ENCODE results near the gene HTR7.

DNA sequence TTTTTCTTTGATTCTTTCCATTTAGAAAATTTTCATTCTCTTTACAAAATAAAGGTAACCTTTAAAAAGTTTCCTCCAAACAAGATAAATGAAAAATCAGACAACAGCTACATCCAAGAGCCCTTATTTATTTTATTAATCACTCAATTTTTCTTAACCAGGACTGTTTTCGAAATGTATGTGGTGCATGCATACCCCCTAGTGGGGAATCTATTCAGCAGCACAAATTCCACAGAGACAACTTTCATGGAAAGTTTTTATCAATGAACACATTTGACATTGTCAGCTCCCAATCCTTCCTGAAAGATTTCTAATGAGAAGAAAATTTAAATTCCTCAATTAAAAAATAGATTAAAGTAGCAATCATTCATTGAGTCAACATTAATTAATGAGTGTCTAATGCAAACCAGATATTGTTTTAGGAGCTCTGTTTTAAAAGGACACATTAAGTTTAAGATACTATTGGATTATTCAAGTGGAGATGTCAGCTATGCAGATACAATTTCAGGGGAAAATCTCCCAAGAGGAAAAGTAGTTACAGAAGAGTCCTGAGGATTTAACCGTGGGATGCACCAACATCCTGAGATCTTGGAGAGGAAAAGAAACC is 5.2 kb upstream of the HTR7 start:
- TF ChIP-seq, protein P1, sequence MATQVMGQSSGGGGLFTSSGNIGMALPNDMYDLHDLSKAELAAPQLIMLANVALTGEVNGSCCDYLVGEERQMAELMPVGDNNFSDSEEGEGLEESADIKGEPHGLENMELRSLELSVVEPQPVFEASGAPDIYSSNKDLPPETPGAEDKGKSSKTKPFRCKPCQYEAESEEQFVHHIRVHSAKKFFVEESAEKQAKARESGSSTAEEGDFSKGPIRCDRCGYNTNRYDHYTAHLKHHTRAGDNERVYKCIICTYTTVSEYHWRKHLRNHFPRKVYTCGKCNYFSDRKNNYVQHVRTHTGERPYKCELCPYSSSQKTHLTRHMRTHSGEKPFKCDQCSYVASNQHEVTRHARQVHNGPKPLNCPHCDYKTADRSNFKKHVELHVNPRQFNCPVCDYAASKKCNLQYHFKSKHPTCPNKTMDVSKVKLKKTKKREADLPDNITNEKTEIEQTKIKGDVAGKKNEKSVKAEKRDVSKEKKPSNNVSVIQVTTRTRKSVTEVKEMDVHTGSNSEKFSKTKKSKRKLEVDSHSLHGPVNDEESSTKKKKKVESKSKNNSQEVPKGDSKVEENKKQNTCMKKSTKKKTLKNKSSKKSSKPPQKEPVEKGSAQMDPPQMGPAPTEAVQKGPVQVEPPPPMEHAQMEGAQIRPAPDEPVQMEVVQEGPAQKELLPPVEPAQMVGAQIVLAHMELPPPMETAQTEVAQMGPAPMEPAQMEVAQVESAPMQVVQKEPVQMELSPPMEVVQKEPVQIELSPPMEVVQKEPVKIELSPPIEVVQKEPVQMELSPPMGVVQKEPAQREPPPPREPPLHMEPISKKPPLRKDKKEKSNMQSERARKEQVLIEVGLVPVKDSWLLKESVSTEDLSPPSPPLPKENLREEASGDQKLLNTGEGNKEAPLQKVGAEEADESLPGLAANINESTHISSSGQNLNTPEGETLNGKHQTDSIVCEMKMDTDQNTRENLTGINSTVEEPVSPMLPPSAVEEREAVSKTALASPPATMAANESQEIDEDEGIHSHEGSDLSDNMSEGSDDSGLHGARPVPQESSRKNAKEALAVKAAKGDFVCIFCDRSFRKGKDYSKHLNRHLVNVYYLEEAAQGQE (IDR thresholded peaks at IDR 0.05; ENCODE audit: low read depth), result no peak
- no peak for TF ChIP-seq YY1 (IDR thresholded peaks at IDR 0.05; ENCODE audit: low read depth)
- TF ChIP-seq, protein P2, sequence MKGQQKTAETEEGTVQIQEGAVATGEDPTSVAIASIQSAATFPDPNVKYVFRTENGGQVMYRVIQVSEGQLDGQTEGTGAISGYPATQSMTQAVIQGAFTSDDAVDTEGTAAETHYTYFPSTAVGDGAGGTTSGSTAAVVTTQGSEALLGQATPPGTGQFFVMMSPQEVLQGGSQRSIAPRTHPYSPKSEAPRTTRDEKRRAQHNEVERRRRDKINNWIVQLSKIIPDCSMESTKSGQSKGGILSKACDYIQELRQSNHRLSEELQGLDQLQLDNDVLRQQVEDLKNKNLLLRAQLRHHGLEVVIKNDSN (IDR thresholded peaks at IDR 0.05), result no peak
- TF ChIP-seq, protein P3, sequence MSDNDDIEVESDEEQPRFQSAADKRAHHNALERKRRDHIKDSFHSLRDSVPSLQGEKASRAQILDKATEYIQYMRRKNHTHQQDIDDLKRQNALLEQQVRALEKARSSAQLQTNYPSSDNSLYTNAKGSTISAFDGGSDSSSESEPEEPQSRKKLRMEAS (IDR thresholded peaks at IDR 0.05), result no peak
- TF ChIP-seq TAF1 (IDR thresholded peaks at IDR 0.05; ENCODE audit: low read depth), result no peak
- TF ChIP-seq RAD21 (IDR thresholded peaks at IDR 0.05; ENCODE audit: low read depth), result peak; percentile 79

All from Ishikawa (cell line).